GM19099 (cell line): Measurements from ENCODE around the gene RIMBP2.

Source experiments
- POLR2A ChIP-seq: IDR thresholded peaks from 3 replicates; pipeline ENCODE4 v1.6.1; 2011; ENCODE audit warnings: low read depth; ENCODE audit not compliant: insufficient read length; ENCODE audit errors: extremely low read depth

Gene RIMBP2

DNA sequence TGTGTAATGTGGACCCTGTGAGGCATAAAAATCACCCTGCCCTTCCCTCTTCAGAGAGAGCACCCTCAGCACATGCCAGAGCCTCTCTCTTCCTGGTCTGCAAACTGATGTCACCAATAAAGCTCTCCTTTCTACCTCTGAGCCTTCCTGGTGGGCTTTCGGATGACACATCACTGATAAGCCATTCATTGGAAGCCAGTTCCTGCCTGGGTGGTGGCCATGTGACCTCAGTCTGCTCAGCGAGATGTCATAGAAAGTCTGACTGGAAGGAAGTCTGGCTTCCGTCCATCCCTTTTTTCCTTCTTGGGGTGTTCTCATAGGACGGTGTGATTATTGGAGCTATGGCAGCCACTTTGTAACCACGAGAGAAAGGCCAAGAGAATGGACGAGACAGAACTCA is 282.7 kb downstream of the RIMBP2 start:
- TF ChIP-seq POLR2A, result no peak

- TF ChIP-seq POLR2A, result no peak
Measured at GRCh38 chr12:130431176-130431575, 284.9 kb downstream of the RIMBP2 start.

DNA sequence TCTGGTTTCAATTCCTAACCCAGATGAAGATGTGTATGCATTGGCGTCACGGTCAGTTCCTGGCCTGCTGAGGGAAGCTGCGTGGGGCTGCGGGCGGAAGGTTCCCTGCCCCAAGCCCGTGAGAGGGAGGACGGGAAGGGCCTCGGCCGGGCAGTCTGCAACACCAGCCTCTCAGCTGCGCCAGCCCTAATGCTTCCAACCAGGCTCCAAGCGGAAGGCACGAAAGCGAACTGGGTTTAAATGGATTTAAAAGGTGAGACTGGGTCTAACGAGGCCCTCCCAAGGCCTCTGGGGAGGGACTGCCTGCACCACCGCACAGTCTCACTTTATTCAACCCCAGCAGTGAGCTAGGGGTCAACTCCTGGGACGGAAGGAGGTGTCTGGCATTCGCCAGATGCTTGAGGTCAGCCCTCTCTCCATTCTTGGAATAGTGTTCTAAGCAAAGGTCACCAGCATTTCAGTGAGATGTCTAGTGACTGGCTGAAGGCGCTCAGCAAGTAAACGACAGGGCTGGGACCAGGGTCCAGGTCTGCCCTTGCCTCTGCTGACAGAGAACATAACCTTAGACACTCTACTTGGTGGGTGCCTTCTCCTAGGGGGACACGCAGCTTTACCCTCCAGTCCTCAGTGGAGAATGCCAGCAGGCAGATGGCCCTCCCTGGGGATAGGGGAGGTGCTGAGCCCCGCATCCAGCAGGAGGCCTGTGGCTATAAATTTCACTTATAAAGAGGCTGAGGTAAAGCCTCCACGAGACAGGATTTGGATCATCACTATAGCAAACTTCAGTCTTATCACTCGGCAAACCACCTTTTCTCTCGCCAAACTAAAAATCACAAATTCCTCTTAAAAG is 286.2 kb downstream of the RIMBP2 start:
- no peak for TF ChIP-seq POLR2A

GRCh38 chr12:130428116-130428515 is 288.0 kb downstream of the RIMBP2 start:
- TF ChIP-seq POLR2A, result no peak

- no peak for TF ChIP-seq POLR2A
Measured at GRCh38 chr12:130427381-130427887, 288.7 kb downstream of the RIMBP2 start.

DNA sequence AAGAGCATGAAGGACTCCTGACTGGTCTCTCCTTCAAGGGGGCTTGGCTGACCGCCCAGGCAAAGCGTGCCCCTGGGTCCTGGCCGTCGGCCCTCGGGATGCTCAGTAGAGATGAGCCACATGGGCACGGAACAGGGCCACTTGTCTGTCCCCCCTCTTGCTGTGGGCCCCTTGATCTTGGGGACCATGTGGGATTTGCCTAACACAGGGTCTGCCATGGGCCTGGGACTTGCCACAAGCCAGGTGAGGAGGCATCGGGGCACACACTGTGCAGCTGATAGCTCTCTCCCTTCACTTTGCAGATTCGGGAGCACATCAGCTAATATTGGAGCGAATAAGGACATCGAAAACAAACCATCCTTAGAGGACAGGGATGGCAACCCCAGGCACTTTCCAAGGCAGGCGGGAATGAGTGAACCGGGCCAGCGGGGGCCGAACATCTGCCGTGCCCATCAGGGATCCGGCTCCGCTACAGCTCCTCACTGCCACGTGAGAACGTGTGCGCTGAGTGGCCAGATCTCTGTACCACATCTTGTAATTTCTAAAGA is 290.3 kb downstream of the RIMBP2 start:
- no peak for TF ChIP-seq POLR2A

DNA sequence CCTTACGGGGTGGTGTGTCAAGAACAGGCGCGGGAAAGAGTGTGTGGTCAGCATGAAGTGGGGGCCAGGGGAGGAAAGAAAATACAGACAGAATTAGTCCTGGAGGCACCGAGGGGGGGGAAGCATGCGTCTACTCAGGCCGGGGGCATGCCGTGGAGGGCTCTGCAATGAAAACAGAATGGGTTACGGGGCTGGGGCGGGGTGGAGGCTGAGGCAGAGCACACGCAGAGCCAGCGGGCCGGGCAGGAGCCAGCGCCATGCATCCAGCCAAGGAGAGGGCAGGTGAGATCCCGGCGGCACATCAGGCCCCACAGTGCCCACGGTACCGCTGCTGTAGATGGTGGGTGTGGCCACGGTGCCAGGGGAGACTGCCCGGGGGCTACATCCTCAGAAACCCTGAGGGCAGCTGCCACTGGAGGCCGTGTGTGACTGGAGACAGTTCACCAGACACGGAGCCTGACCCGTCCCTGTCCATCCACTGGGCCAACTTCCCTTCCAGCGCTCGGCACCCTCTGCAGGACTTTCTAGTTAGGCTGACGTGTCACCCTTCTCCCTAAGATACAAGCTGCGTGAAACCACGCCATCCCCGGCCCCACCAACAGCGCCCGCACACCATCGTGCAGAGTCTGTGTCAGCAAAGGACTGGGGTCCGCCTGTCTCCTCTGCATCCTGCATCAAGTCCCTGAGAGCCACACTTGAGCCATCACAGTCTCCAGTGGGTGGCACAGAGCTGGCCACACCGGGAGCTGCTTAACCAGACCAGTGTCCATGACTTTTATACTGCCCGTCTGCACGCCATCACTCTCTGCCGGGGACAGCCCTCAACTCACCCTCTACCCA is 291.0 kb downstream of the RIMBP2 start:
- TF ChIP-seq POLR2A, result no peak

- TF ChIP-seq POLR2A, result no peak
Measured at GRCh38 chr12:130423991-130424857, 291.9 kb downstream of the RIMBP2 start.

- TF ChIP-seq POLR2A, result no peak
Measured at GRCh38 chr12:130423136-130423535, 293.0 kb downstream of the RIMBP2 start.

GRCh38 chr12:130422676-130423075 is 293.4 kb downstream of the RIMBP2 start:
- TF ChIP-seq POLR2A, result no peak

DNA sequence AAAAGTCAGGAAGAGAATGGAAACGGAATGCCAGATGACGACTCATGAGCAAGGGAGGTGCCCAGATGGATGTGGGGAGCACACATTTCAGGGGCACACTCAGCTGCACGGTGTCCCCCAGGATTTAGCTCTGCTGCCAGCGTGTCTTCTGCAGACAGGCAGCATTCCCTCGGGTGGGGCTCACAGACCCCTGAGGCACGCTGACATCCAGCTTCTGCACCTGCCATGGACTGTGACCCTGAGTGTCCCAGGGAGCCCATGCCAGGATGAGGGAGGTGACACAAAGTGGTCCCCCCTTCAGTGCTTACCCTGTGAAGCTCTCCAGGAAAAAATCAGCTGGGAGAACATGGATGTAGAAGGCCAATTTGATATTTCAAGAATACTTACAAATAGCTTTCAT is 294.2 kb downstream of the RIMBP2 start:
- TF ChIP-seq POLR2A, result no peak

DNA sequence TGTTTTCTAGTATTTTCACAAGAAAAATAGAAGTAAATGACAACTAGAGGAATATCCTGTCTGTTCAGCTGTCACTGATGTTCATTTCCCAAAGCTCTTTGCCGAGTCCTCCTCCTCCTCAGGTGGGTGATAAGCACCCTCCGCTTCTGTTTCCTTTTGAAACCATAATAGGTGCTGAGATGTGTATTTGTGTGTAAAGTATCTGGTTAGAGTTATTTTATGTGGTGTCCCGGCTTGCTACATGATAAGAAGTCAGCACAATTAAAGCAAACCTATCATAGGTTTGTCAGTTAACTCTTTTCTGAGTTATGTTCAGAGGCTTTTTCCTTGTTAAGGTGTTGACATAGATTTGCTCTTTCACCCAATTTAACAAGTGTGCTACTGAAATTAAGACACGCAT is 296.0 kb downstream of the RIMBP2 start:
- TF ChIP-seq POLR2A, result no peak

DNA sequence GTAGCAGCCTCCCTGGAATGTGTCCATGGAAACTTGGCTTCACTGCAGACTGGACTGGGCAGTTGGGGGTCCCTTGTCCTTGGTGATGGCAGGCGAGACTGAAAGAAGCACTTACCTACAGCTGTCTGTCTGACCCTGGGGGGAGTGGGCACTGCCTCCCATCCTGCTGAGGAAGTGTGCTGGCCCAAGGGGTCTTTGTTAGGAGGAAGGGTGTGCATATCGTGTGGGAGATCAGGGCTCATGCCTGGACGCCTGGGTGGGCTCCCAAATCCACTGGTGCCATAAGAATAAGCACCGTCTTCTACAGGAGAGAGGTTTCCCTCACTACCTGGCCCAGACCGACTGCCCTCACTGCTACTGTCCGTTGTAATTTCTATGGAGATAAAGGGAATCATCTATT is 297.0 kb downstream of the RIMBP2 start:
- TF ChIP-seq POLR2A, result no peak

DNA sequence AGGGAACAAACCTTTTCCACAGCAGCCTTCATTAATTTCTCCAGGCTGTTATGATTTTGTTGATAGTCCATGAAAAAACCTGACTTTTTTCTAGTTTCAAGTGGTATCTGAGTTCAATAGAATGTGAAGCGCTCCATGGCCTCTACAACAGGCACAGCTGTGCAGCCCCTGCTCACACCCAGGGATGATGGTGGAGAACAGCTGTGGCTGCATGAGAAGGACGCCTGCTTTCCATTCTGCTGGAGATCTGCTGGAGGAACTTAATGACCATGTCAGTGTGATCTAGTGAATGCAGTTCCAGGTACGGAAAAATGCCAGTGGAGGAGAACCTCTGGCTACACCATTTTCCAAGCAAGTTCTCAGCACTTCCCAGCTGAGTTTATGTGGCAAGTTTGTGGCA is 297.8 kb downstream of the RIMBP2 start:
- TF ChIP-seq POLR2A, result no peak
